Right lobe of liver (tissue), 4 donors: Measurements from ENCODE around the gene TLE6.

Experiments used
- CTCF ChIP-seq, 4 donors: fragments of 200-600 bp in 3 of 4; fragments of 450-650 bp in 1 of 4; IDR thresholded peaks; one replicate each; pipeline versions ENCODE4 v1.5.1 to v1.8.0; 2016 to 2022; ENCODE audit warnings: antibody characterized with exemption in 4 of 4, mild to moderate bottlenecking in 2 of 4
- POLR2A ChIP-seq: fragments of 450-650 bp; IDR thresholded peaks from one replicate; pipeline ENCODE4 v1.6.1; 2017; ENCODE audit warnings: antibody characterized with exemption, mild to moderate bottlenecking
- donor health status: DM: no; HTN: no; CAD: no.
- donor health status: DM: no; HTN: no; CAD: no.
- donor health status: DM: no; HTN: yes; CAD: no.

- TF ChIP-seq CTCF (IDR thresholded peaks at IDR 0.05), result no peak
- no peak for TF ChIP-seq POLR2A
Measured at GRCh38 chr19:3039125-3039524, 61.8 kb downstream of the TLE6 start.
